IMR-90 (cell line): ENCODE results near the gene PPP2R2D. TPM values are rescaled to one million over a fixed set of nuclear protein-coding genes. Genes with fewer than 3 reads are reported as not detected.

Source experiments
- ATAC-seq: fragments of 200-7000 bp; cut with Tn5 transposase; 2 replicates; pipeline ENCODE4 v1.9.1; 2020; ENCODE audit warnings: low read depth, mild to moderate bottlenecking, moderate library complexity
- BruUV-seq: library from RNA; stranded (reverse); fragments of 400-500 nt; replicated peaks from 2 replicates; lab custom pipeline; 2021; lab: Mats Ljungman, UMichigan
- CTCF ChIA-PET: fragments of 300-600 bp; formaldehyde crosslinking; extraction: SDS; loops from one replicate; lab custom pipeline; 2021; ENCODE audit warnings: antibody characterized with exemption; lab: Yijun Ruan, JAX
- POLR2A ChIA-PET: fragments of 300-600 bp; sonication (Branson Sonifier 250); formaldehyde crosslinking; loops from one replicate; lab custom pipeline; 2022; ENCODE audit warnings: antibody characterized with exemption; ENCODE audit not compliant: unreplicated experiment; lab: Charles Lee
- DNase-seq: peaks from one replicate; pipeline ENCODE4 v3.0.0; 2013
- H2AFZ ChIP-seq: replicated peaks from 2 replicates; pipeline ENCODE3; 2013; ENCODE audit warnings: low read length, mild to moderate bottlenecking; ENCODE audit not compliant: poor library complexity
- H2AK5ac ChIP-seq: 2 replicates; pipeline ENCODE4 v1.6.1; 2013; ENCODE audit warnings: low read depth, low read length, inconsistent platforms
- H2AK9ac ChIP-seq: replicated peaks from 2 replicates; pipeline ENCODE3; 2013; ENCODE audit warnings: mild to moderate bottlenecking, low read depth, low read length, moderate library complexity; ENCODE audit not compliant: poor library complexity
- H2BK120ac ChIP-seq: 2 replicates; pipeline ENCODE4 v1.6.1; 2013; ENCODE audit warnings: low read depth, low read length, inconsistent platforms
- H2BK15ac ChIP-seq: 3 replicates; pipeline ENCODE4 v1.6.1; 2013; ENCODE audit warnings: low read depth, low read length, inconsistent platforms
- H2BK20ac ChIP-seq: 2 replicates; pipeline ENCODE4 v1.6.1; 2013; ENCODE audit warnings: low read depth, mild to moderate bottlenecking, inconsistent platforms, low read length, moderate library complexity
- H2BK5ac ChIP-seq: 2 replicates; pipeline ENCODE4 v1.6.1; 2013; ENCODE audit warnings: mild to moderate bottlenecking, low read depth, low read length, inconsistent platforms; ENCODE audit not compliant: poor library complexity, severe bottlenecking
- H3K14ac ChIP-seq: replicated peaks from 2 replicates; pipeline ENCODE4 v1.6.1; 2013; ENCODE audit warnings: low read depth, low read length, inconsistent platforms
- H3K18ac ChIP-seq: 2 replicates; pipeline ENCODE4 v1.6.1; 2013; ENCODE audit warnings: low read depth, low read length, control low read depth
- H3K23ac ChIP-seq: 2 replicates; pipeline ENCODE4 v1.6.1; 2013; ENCODE audit warnings: low read depth, low read length, inconsistent platforms
- H3K27ac ChIP-seq: 2 replicates; pipeline ENCODE4 v1.5.1; 2013; ENCODE audit warnings: mild to moderate bottlenecking, control low read depth, low read length; ENCODE audit not compliant: insufficient read depth
- H3K27me3 ChIP-seq: 2 replicates; pipeline ENCODE4 v1.6.1; 2013; ENCODE audit warnings: low read length; ENCODE audit not compliant: control insufficient read depth, insufficient read depth
- H3K36me3 ChIP-seq: 2 replicates; pipeline ENCODE4 v1.6.1; 2013; ENCODE audit warnings: low read length, mixed read lengths; ENCODE audit not compliant: control insufficient read depth, insufficient read depth
- H3K4ac ChIP-seq: 2 replicates; pipeline ENCODE4 v1.6.1; 2013; ENCODE audit warnings: low read depth, low read length, inconsistent platforms
- H3K4me1 ChIP-seq: 2 replicates; pipeline ENCODE4 v1.6.1; 2013; ENCODE audit warnings: low read length, mixed read lengths; ENCODE audit not compliant: control insufficient read depth, insufficient read depth
- H3K4me2 ChIP-seq: 2 replicates; pipeline ENCODE4 v1.6.1; 2013; ENCODE audit warnings: low read depth, mild to moderate bottlenecking, control low read depth, low read length, moderate library complexity
- H3K4me3 ChIP-seq: 2 replicates; pipeline ENCODE4 v1.5.1; 2013; ENCODE audit warnings: low read depth, mild to moderate bottlenecking, control low read depth, low read length, moderate library complexity; ENCODE audit not compliant: insufficient read depth
- H3K56ac ChIP-seq: 2 replicates; pipeline ENCODE4 v1.6.1; 2013; ENCODE audit warnings: low read length, inconsistent platforms; ENCODE audit not compliant: insufficient read depth; ENCODE audit errors: extremely low read depth
- H3K79me1 ChIP-seq, 2 experiments: 2 replicates each; pipeline ENCODE4 v1.6.1; 2013; ENCODE audit warnings: low read length in 2 of 2, inconsistent platforms in 1 of 2, low read depth in 1 of 2
- H3K9ac ChIP-seq: 2 replicates; pipeline ENCODE4 v1.6.1; 2013; ENCODE audit warnings: low read depth, low read length, control low read depth
- H3K9me1 ChIP-seq: 2 replicates; pipeline ENCODE4 v1.6.1; 2013; ENCODE audit warnings: low read length, inconsistent platforms; ENCODE audit not compliant: insufficient read depth
- H3K9me3 ChIP-seq: 2 replicates; pipeline ENCODE4 v1.6.1; 2013; ENCODE audit warnings: low read length; ENCODE audit not compliant: control insufficient read depth, insufficient read depth
- H4K20me1 ChIP-seq: 2 replicates; pipeline ENCODE4 v1.6.1; 2013; ENCODE audit warnings: low read length, inconsistent platforms; ENCODE audit not compliant: insufficient read depth
- H4K5ac ChIP-seq: 2 replicates; pipeline ENCODE4 v1.6.1; 2013; ENCODE audit warnings: mild to moderate bottlenecking, low read depth, low read length, control low read depth
- H4K8ac ChIP-seq, 2 experiments: 2 replicates each; pipeline ENCODE4 v1.6.1; 2013; ENCODE audit warnings: low read depth in 2 of 2, low read length in 2 of 2, control low read depth in 1 of 2, inconsistent platforms in 1 of 2
- H4K91ac ChIP-seq: 2 replicates; pipeline ENCODE4 v1.6.1; 2013; ENCODE audit warnings: low read depth, low read length, inconsistent platforms; ENCODE audit not compliant: insufficient read depth
- NFE2L2 ChIP-seq: fragments of 150-350 bp; IDR thresholded peaks from 2 replicates; pipeline ENCODE4 v1.6.1; 2016; ENCODE audit warnings: low read depth, mild to moderate bottlenecking, low read length
- USF2 ChIP-seq: fragments of 150-350 bp; IDR thresholded peaks from 2 replicates; pipeline ENCODE4 v1.6.1; 2017; ENCODE audit warnings: mild to moderate bottlenecking, antibody characterized with exemption, low read length, low read depth
- WGBS, 2 experiments: methylation state at CpG; one replicate each; pipeline versions ENCODE4 v1.1.5 to v1.1.7; 2013; ENCODE audit warnings: missing lambda C conversion rate in 2 of 2; ENCODE audit not compliant: insufficient read length in 1 of 2; ENCODE audit errors: extremely low coverage in 2 of 2; 5-methylcytosine and 5-hydroxymethylcytosine counted together
- dilution Hi-C: fragments of 300-500 bp; cut with HindIII; formaldehyde crosslinking; loops from one replicate; pipeline ENCODE4 v1.14.3; 2018; ENCODE audit warnings: low sequenced_read_pairs; ENCODE audit not compliant: unreplicated experiment
- in situ Hi-C: fragments of 300-500 bp; cut with MboI; formaldehyde crosslinking; loops from 3 replicates; pipeline ENCODE4 v1.14.3; 2019; ENCODE audit warnings: low sequenced_read_pairs, inconsistent platforms, mixed read lengths
- intact Hi-C: fragments of 100-400 bp; cut with micrococcal nuclease; formaldehyde crosslinking; loops from 2 replicates; pipeline ENCODE4 v1.10.0; 2022
- polyA plus RNA-seq, 3 experiments: library from polyadenylated mRNA; depleted of rRNA; stranded (reverse); fragments of >200 nt; gene quantifications; 2 replicates each; pipeline ENCODE4 v1.2.3, GENCODE V29; 2012; ENCODE audit warnings: low replicate concordance in 1 of 3
- total RNA-seq: library from RNA; depleted of rRNA; stranded (reverse); fragments of >200 nt; gene quantifications from 2 replicates; pipeline ENCODE4 v1.2.3, GENCODE V29; 2012

Gene PPP2R2D
- total and polyA plus RNA-seq, 2 of the 4 experiments (the other 2 are of a cell fraction) = 22.8 to 23.8 TPM

GRCh38 chr10:131852823-131853609, 47.8 kb upstream of the PPP2R2D start:
- no peaks in the 10 kb centered on the region for H4K20me1 ChIP-seq
- H3K4me1 ChIP-seq = no peaks in the 10 kb centered on the region
- dilution Hi-C loops (no loop called here), in situ Hi-C loops (no loop called here), intact Hi-C loops (no loop called here)
- no peak overlapping the region for H2AK9ac ChIP-seq
- H3K4me3 ChIP-seq = no peak overlapping the region
- no peak for DNase-seq
- ChIA-PET CTCF (no interaction called here), POLR2A (no interaction called here)
- H3K9ac ChIP-seq = no peak overlapping the region
- no peak overlapping the region for H4K8ac ChIP-seq
- H2BK15ac ChIP-seq = no peak overlapping the region
- no TSS peak for BruUV-seq
- no peak overlapping the region for H3K56ac ChIP-seq
- H3K18ac ChIP-seq = no peak overlapping the region
- TF ChIP-seq NFE2L2 = no peak
- TF ChIP-seq USF2 = no peak
- no peaks in the 10 kb centered on the region for H3K27me3 ChIP-seq
- no peak overlapping the region for H2BK120ac ChIP-seq
- H3K36me3 ChIP-seq = no peaks in the 10 kb centered on the region
- no peak overlapping the region for H2AK5ac ChIP-seq
- no peak overlapping the region for H2AFZ ChIP-seq
- no peaks in the 10 kb centered on the region for H3K9me1 ChIP-seq
- no peak overlapping the region for H3K14ac ChIP-seq
- H3K79me1 ChIP-seq = no peaks in the 10 kb centered on the region
- no peak overlapping the region for H4K91ac ChIP-seq
- H4K5ac ChIP-seq = no peak overlapping the region
- H3K4me2 ChIP-seq = no peak overlapping the region
- no peak overlapping the region for H3K4ac ChIP-seq
- no peak overlapping the region for H3K27ac ChIP-seq
- no peak overlapping the region for H2BK5ac ChIP-seq
- 76% methylated on average over 6 of the region's 25 CpGs; no CpG with 5 or more reads in 1 of the 2 experiments for WGBS, 2 experiments
- no peak overlapping the region for H2BK20ac ChIP-seq
- no peak for ATAC-seq
- H3K23ac ChIP-seq = no peak overlapping the region
- H3K9me3 ChIP-seq = peaks cover 24% of the 10 kb centered on the region
